GM19452 (cell line): ENCODE results near the gene MCRS1.

Experiments used
- ATAC-seq: cut with Tn5 transposase; IDR thresholded peaks from one replicate; pipeline ENCODE4 v1.9.1; 2021; ENCODE audit not compliant: unreplicated experiment

Gene MCRS1

DNA sequence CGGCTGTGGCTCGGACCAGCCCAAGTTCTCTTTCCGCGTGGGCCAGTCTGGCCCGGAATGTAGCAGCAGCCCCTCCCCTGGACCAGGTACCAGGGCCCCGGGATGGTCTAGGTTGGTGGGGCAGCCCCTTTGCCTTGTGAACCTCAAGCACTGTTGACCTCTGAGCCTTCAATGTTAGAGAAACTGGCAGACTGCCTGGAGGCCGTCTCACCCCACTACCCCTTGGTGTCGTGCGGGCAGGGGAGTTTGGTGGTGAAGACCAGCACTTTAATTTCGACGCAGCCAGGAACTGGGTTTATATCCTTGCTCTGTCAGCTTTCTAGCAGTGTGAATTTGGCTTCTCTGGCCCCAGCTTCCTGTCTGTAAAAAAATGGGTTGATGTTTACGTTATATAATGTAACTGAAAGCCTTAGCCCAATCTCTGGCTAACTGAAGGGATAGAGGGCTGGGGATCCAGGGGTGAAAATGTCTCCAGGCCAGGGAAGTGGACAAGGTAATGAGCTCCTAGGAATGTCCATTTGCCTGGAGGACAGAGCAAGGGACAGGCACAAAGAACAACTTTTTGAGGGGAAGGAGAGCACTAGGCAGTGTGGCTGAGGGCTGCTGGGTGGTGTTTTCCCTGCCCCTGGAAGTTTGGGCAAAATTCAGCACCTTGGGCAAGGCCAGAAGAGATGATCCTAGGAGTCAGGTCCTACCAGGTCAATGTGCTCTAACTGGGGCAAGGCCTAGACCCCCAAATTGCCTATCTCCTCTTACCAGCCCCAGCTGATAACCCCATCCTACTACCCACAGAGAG is 11.4 kb downstream of the MCRS1 start:
- ATAC-seq: no peak

DNA sequence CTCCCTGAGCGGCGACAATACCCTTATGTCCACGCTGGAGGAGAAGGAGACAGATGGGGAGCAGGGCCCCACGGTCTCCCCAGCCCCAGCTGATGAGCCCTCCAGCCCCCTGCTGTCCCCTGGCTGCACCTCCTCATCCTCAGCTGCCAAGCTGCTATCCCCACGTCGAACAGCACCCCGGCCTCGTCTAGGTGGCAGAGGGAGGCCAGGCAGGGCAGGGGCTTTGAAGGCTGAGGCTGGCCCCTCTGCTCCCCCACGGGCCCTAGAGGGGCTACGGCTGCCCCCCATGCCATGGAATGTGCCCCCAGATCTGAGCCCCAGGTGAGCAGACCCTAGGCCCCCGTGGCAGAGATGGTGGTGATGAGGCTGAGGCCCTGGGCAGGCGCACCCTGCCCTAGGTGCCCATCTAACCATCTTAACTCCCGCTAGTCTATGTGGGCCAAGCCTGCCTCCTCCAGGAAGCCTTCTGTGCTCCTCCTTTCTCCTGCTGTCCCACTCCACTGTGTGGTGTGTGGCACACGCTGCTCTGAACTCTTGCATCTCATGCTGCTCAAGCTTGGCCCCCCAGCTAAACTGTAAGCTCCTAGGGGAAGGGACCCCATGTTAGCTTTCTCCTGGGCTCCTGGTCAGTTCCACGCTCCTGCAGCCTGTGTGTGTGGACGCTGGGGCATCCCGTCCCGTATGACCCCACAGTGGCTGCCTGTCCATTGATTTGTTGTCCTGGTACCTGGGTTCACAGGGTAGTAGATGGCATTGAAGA is 12.1 kb downstream of the MCRS1 start:
- no peak for ATAC-seq

DNA sequence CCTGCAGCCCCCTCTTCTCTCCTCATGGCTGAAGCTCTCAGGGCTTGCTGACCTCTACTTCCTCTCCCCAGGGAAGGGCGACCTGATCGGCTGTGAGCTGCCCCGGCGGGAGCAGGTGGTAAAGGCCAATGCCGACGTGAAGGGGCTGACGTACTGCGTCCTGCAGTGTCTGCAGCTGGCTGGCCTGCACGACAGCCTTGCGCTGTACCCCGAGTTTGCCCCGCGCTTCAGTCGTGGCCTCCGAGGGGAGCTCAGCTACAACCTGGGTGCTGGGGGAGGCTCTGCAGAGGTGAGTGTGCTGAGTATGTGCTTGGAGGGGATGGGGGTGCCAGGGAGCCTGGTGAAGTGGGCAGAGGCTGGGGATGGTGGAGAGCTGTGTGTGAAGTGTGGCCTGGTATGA is 13.7 kb downstream of the MCRS1 start:
- ATAC-seq: no peak

DNA sequence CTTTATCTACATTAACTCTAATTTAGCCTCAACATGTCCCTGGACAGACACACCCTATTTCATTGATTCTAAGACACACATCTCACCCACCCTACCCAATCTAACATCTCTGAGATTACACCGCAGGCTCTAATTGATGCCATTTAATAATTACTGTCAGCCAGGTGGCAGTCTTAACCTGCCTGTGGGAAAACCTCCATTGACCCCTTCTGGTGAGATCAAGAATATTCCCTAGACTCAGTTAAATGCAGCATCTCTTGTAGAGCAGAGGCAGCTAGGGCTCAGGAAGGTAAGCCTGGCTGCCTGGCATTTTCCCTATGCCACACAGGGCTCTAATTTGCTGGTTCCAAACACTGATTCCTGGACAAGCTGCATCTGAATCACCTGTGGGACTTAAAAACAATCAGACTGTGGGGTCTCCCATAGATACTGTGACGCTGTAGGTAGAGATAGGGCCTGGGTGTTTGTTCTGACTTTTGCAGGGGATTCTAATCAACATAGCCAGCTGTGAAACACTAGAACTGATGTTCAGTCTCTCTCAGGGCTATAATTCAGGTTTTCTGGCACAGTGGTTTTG is 14.3 kb downstream of the MCRS1 start:
- ATAC-seq: no peak

DNA sequence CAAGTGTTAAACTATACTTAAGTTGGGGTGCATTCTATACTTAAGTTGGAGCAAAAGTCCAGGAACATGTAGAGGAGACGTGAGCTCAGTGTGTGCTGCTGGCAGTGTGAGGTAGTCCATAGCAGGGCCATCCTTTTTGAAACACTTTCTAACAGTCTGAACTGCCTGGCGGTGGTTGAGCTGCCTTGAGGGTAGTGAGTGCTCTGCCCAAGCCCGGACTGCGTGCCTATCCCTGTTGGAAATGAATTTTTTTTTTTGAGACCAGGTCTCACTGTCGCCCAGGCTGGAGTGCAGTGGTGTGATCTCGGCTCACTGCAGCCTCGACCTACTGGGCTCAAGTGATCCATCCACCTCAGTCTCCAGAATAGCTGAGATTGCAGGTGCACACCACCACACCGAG is 15.0 kb downstream of the MCRS1 start:
- no peak for ATAC-seq

DNA sequence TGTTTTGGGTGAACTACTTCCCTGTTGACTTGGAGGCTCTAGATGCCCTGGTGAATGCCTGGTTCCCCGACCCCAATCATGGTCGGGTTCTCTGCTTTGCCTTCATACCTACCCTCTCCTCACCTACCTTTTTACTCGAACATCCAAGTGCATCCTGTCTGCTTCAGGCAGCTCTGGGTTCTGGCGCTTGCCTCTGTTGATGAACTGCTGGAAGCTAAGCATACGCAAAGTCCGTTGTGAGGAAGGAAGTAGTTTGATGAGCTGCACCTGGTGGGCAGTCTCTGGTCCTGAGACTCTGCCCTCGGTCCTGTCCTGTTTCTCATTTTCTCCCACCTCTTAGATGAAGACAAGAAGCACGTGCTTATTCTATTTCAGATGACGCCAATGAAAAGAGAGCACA is 15.5 kb downstream of the MCRS1 start:
- ATAC-seq: no peak

DNA sequence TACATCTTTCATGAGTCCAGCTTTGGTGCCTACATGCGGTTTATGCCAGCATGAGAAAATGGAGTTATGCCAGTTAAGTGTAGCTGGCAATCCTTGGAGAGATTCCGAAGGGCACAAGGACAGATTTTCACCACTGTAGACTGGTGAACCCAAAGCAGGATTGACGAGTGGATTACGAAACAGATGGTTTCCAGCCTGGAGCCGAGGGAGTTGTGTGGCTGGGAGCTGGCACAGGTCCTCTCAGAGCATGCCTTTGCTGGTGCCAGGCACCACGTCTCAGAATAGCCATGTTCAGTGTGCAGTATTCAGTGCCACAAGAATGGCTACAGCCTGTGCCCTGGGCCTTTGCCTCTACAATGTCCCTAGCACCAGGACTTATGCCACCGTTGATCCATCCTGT is 15.9 kb downstream of the MCRS1 start:
- no peak for ATAC-seq

DNA sequence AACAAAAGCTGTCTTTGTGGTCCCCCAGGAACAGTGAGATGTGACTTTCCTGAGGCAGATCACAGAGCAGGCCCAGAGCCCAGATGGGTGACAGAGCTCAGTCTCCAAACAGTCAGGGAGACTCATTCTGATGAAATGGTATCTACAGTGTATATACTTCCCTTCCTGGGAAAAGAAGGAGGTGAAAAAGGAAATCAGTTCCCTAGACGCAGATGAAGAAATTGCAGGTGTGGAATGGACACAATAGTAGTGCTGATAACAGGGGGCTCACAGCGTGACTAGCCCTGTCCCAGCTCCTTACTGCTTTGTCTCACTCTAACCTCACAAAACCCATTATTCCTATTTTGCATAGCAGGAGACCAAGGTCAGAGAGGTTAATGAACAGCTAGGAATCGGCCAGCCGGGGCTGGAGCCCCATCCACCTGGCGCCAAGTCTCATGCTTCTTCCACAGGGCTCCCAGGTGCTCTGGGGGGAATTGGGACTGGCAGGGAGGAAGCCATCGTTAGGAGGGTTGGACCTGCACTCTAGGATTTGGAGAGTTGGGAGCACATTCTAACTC is 17.2 kb downstream of the MCRS1 start:
- ATAC-seq: no peak

DNA sequence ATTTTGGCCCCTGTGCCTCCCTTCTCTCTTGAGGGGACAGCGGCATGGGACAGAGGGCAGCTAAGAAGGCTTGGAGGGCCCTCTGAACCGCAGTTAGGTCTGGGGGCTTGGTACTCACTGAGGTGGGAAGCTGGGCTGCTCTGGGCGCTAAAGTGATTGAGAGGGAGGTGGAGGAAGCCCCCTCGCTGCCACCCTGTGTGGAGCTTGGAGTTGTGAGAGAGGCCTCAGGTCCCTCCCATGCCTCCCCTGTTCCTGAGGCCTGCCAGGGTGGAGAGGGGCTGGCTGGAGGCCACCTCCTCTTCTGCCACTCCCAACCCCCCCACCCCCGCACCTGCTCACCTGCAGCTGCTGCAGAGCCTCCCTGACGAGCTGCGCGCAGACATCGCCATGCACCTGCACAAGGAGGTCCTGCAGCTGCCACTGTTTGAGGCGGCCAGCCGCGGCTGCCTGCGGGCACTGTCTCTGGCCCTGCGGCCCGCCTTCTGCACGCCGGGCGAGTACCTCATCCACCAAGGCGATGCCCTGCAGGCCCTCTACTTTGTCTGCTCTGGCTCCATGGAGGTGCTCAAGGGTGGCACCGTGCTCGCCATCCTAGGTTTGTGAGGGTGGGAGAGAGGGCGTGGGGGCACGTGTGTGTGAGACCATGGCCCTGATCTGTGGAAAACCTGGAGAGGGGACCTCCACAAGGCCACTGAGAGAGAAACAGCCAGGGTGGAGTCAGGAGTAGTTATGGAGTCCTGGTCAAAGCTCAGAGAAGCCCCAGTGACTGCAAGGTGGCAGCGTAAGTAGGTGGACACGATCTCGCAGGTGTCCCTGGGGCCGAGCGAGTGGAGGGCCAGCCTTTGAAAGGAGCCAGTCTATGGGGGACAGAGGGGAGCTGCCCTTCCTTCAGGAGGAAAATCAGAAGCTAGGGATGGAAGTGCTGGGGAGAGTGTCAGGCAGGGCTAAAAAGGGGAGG is 17.9 kb downstream of the MCRS1 start:
- no peak for ATAC-seq

DNA sequence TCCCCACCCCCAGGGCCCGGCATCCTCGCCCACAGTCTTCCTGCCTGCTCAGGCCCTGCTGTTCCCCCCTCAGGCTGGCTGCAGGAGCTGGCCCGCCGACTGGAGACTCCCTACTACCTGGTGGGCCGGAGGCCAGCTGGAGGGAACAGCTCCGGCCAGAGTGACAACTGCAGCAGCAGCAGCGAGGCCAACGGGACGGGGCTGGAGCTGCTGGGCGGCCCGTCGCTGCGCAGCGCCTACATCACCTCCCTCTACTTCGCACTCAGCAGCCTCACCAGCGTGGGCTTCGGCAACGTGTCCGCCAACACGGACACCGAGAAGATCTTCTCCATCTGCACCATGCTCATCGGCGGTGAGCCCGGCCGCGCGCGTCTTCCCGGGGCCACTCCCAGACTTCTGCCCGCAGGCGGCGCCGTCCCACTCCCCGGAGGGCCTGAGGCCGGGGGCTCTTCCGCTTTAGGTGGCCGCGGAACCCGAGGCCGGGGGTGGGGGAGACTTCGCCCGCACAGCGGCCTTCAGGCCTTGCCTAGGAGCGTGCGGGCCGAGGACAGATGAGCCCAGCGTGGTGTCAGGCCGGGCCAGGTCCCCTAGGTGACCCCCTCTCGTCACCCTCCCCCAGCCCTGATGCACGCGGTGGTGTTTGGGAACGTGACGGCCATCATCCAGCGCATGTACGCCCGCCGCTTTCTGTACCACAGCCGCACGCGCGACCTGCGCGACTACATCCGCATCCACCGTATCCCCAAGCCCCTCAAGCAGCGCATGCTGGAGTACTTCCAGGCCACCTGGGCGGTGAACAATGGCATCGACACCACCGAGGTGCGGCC is 18.9 kb downstream of the MCRS1 start:
- no peak for ATAC-seq

DNA sequence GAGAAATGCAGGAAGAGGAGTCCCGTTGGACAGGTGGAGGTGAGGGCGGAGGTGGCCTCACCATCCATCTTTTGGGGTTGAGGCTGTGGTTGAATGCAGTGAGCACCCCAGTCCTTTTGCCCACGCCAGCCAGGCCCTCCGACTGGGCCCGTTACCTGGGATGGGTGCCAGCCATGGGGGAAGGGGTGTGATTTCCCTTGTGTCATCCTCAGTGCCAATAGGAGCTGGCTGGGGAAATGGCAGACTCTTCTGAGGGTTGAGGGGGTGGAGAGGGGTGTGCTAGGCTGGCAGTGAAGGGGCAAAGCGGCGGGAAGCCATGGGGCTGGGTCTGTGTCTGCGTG is 19.5 kb downstream of the MCRS1 start:
- no peak for ATAC-seq

DNA sequence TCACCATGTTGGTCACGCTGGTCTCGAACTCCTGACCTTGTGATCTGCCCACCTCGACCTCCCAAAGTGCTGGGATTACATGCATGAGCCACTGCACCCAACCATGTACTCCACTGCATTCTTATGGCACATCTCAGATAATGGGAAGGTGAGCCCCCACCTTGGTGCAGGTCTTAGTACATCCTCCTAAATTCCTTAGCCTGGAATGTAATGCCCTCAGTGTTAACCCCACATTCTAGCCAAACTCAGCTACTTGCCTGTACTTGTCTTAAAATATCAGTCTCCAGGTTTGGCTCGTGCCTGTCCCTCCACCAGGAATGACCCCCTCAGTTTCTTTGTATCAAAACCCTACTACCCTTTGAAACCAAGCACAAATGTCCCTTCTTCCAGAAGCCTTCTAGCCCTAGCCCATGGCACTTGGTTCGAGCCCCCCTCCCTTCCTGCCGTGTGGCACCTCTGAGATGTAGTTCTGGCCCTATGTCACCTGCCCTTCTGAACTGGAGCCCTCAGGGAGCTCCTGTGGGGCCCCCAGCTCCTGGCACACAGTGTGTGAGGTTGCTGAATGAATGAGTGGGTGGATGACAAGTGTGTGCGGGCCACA is 20.8 kb downstream of the MCRS1 start:
- ATAC-seq: no peak

DNA sequence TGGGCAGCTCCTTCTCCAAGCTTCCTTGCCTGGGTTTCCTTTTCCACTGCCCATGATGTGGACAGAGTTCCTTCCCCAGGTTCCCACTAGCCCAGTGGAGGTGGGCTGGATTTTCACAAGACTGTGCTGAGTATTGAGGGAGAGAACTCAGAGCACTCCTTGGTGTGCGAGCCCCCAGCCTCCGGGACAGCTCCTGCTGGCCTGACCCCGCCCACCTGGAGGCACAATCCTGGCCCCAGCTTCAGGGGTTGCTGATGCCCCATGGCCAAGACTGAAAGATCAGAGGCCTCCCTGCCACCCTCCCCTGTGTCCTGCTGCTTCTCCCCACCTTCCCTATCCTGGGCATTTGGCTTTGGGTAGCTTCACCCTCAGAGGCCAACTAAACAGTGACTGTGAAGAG is 21.5 kb downstream of the MCRS1 start:
- ATAC-seq: no peak

DNA sequence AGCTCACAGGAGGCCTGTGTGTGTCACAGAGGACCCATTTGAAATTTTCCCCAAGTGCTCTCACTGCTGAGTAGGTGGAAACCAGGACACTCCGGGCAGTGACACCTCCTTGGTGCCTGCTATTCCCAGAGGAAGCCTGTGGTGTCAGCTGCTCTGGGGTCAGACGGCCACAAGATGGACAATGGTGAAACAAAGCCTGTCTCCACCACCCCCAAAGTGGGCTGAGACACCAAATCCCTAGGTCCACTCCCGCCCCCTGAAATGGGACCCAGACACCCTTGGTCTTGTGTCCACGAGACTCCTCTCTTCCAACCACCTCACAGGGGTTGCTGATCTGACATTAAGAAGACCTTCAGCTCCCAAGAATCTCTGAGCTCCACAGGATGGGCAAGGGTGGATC is 22.1 kb downstream of the MCRS1 start:
- no peak for ATAC-seq

DNA sequence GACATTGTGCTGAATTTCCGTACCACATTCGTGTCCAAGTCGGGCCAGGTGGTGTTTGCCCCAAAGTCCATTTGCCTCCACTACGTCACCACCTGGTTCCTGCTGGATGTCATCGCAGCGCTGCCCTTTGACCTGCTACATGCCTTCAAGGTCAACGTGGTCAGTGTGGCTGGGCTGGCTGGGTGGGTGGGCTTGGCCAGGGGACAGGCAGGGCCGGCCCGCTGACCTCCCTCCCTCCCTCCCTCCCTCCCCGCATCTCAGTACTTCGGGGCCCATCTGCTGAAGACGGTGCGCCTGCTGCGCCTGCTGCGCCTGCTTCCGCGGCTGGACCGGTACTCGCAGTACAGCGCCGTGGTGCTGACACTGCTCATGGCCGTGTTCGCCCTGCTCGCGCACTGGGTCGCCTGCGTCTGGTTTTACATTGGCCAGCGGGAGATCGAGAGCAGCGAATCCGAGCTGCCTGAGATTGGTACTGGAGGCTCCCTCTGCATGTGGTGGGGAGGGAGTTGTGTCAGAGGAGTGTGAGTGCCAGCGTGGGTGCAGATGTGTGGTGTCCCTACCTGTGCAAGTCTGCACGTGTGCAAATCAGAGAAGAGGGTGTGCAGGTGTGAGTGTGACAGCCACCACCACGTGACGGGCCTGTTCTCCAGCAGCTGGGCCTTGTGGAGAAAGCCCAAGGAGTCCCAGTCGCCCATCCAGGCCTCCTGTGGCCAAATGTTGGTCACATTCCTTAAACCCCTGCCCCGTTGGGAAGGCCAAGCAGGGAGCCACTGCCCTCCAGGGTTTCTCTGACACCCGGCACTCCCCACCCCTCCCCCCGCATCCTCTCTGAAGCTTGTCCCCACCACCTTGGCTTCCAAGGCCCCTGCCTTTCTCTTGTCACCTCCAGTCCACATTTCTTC is 23.8 kb downstream of the MCRS1 start:
- ATAC-seq: no peak

DNA sequence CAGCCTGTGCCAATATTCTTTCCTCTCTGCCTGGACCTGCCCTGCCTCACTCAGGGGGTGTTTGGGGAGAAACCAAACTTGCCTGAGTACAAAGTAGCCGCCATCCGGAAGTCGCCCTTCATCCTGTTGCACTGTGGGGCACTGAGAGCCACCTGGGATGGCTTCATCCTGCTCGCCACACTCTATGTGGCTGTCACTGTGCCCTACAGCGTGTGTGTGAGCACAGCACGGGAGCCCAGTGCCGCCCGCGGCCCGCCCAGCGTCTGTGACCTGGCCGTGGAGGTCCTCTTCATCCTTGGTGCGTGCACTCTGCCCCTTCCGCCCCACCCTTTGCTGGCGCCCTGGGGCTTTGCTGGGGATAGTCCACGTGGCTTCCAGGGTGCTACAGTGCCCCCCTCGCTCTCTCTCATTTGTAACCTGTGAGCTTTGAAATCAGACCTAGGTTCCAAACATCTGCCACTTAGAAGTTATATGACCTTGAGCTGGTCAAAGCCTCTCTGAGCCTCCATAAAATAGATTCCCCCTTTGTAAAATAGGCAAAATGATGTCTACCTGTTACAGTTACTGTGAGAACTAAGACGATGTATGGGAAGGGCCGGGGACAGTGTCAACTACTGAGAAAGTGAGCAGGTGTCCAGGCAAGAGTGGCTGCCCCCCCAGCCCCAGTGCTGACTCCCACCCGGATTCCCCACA is 24.6 kb downstream of the MCRS1 start:
- ATAC-seq: no peak

DNA sequence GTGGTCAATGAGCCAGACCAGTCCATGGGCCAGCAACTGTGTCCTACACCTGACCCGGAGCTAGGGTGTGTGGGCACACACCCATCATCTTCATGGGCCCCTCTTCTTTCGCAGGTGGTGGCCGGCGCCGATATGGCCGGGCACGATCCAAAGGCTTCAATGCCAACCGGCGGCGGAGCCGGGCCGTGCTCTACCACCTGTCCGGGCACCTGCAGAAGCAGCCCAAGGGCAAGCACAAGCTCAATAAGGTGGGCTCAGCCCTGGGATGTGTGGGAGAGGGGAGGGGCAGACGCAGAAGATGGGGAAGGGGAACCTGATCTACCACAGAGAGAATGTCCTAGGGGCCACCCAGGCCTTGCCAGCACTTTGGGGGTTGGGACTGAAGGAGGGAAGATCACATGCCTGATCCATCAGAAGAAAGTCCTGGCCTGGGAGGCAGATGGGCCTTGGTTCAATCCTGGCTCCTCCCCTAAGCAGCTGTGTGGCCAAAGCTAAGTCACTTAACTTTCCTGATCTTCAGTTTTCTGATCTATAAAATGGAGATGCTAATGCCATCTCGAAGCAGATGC is 25.3 kb downstream of the MCRS1 start:
- no peak for ATAC-seq
